Uterus (tissue), 4 donors: ENCODE results near the gene ZNF701. TPM values are rescaled to one million over a fixed set of nuclear protein-coding genes. Genes with fewer than 3 reads are reported as not detected.
A peak's percentile ranks its signal among the peaks of the same experiment; 100 is the strongest.

ENCODE experiments used
- DNase-seq, 2 donors: peaks; one replicate each; pipeline ENCODE4 v3.0.0-alpha.2; 2019 to 2020
- H3K27ac ChIP-seq, 2 donors: fragments of 200-600 bp; sonication (generic); 1 replicate in 1 of 2; 2 replicates in 1 of 2; pipeline ENCODE4 v1.5.1; 2016 to 2018
- H3K27me3 ChIP-seq, 2 donors: fragments of 200-600 bp; sonication (generic); one replicate each; pipeline ENCODE4 v1.5.1; 2018 to 2019; ENCODE audit warnings: control low read depth in 1 of 2
- H3K36me3 ChIP-seq, 2 donors: fragments of 200-600 bp; sonication (generic); one replicate each; pipeline ENCODE4 v1.5.1; 2019; ENCODE audit warnings: control low read depth in 1 of 2
- H3K4me1 ChIP-seq, 2 donors: fragments of 200-600 bp; sonication (generic); one replicate each; pipeline ENCODE4 v1.5.1; 2018 to 2019; ENCODE audit warnings: control low read depth in 1 of 2
- H3K4me3 ChIP-seq, 2 donors: fragments of 200-600 bp; sonication (generic); 1 replicate in 1 of 2; 2 replicates in 1 of 2; pipeline ENCODE4 v1.5.1; 2018 to 2019; ENCODE audit warnings: mild to moderate bottlenecking in 1 of 2
- H3K9me3 ChIP-seq, 2 donors: fragments of 200-600 bp; sonication (generic); one replicate each; pipeline ENCODE4 v1.5.1; 2019; ENCODE audit warnings: control low read depth in 1 of 2
- CTCF ChIP-seq, 4 experiments: fragments of 200-600 bp in 2 of 4; fragments of 450-650 bp in 2 of 4; sonication (generic) in 2 of 4; IDR thresholded peaks; one replicate each; pipeline ENCODE4 v1.5.1; 2016 to 2019; ENCODE audit warnings: antibody characterized with exemption in 4 of 4, mild to moderate bottlenecking in 2 of 4, moderate library complexity in 1 of 4
- POLR2A ChIP-seq, 2 donors: fragments of 450-650 bp; IDR thresholded peaks; one replicate each; pipeline ENCODE4 v1.6.1; 2016; ENCODE audit warnings: antibody characterized with exemption in 2 of 2, mild to moderate bottlenecking in 1 of 2, moderate library complexity in 1 of 2
- intact Hi-C: fragments of 100-400 bp; cut with DNase I; formaldehyde crosslinking; loops from one replicate; pipeline ENCODE4 v1.15.1; 2023; ENCODE audit warnings: low total_unique reads
- total RNA-seq, 4 donors: library from RNA; depleted of rRNA in 3 of 4; stranded (reverse); fragments of >200 nt in 3 of 4; gene quantifications; one replicate each; pipeline versions ENCODE4 v1.1.0 to v1.2.4, GENCODE V29; 2014 to 2023
- donor health status: DM: yes; HTN: yes; CAD: no.

The ZNF701 gene
- total RNA-seq, result 10 to 100 TPM in 2 of 4 donors, 1 to 10 TPM in 2; 2.9 to 32.8 (median 16.7) TPM

GRCh38 chr19:52570000-52570861, at the start of gene ZNF701:
ZNF701 (plus strand) TSS chr19:52570287; CDS start chr19:52574148, 3,861 bp downstream.
- Histone ChIP-seq H3K27me3 (no peaks in the 10 kb centered on the region), H3K4me3 (peak within 1 kb of the TSS; percentile 63 to 71), H3K36me3 (no peaks in the 10 kb centered on the region), H3K9me3 (no peaks in the 10 kb centered on the region), H3K27ac (peak within 1 kb of the TSS; percentile 84 to 88), H3K4me1 (no peaks in the 10 kb centered on the region)
- TF ChIP-seq POLR2A (IDR thresholded peaks at IDR 0.05), result peak; percentile 81
- peak; percentile 23 to 56 (median 30) for TF ChIP-seq CTCF (IDR thresholded peaks at IDR 0.05)
- DNase-seq, result peak; percentile 96 to 98
- intact Hi-C loops, result no loop called here

GRCh38 chr19:52522551-52522950, 47.5 kb upstream of the ZNF701 start:
- no peak overlapping the region for H3K4me3 ChIP-seq
- TF ChIP-seq POLR2A (IDR thresholded peaks at IDR 0.05), result no peak
- no peak for TF ChIP-seq CTCF (IDR thresholded peaks at IDR 0.05)
- H3K36me3 ChIP-seq, result no peaks in the 10 kb centered on the region
- no peaks in the 10 kb centered on the region for H3K9me3 ChIP-seq
- no peaks in the 10 kb centered on the region for H3K27me3 ChIP-seq
- DNase-seq, result no peak
- intact Hi-C loops, result no loop called here
- H3K27ac ChIP-seq, result no peak overlapping the region
- H3K4me1 ChIP-seq, result no peaks in the 10 kb centered on the region

DNA sequence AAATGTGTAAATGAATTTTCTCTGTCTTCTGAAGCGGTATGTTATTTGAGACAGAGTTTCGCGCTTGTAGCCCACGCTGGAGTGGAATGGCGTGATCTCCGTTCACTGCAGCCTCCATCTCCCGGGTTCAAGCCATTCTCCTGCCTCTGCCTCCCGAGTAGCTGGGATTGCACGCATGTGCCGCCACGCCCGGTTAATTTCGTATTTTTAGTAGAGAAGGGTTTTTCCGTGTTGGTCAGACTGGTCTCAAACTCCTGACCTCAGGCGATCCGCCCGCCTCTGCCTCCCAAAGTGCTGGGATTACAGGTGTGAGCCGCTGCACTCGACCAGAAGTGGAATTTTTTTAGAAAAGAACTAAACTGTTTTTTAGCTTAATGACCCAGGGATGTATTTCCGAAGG, 46.0 kb upstream of the ZNF701 start:
- no peak overlapping the region for H3K27ac ChIP-seq
- intact Hi-C loops, result no loop called here
- H3K4me1 ChIP-seq, result no peaks in the 10 kb centered on the region
- no peaks in the 10 kb centered on the region for H3K9me3 ChIP-seq
- H3K36me3 ChIP-seq, result no peaks in the 10 kb centered on the region
- no peak overlapping the region for H3K4me3 ChIP-seq
- DNase-seq, result no peak
- TF ChIP-seq POLR2A (IDR thresholded peaks at IDR 0.05) (no peak), CTCF (IDR thresholded peaks at IDR 0.05) (no peak)
- no peaks in the 10 kb centered on the region for H3K27me3 ChIP-seq

DNA sequence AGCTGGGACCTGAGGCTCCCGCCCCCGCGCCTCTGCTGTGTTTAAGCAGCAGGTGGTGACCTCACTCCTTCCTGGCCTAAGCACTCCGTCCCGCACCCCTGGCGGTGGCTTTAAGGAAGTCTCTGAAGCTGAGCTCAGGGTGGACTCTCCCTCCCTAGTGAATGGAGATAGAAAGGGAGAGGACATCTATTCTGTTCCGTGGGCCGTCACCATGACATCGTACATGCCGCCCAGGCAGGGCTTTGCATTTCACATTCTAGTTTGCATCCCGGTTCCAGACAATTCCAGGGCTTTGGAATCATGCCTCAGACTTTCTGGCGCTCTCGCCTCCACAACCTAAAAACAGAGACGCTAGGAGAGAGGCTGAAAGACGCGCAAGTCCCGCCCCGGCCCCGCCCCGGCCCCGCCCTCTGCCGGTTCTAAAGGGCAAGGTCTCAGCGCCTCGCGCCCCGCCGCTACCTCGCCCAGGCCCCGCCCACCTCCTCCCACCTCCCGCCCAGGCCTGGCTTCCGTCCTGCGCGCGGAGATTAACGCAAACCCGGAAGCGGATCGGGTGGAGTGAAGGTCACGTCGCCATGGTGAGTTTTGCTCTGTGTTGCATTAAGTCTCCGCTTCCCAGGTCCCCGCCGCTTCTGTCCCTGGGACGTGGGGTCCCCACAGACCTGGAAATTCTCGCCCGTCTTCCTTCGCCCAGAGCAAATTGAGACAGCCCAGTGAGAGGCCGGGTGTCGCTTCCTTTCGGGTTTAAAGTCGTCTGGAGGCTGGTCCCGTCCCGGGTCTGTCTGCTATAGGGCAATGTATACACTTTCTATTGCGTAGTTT, 42.7 kb upstream of the ZNF701 start, which contains the start of gene ZNF808:
ZNF808 (plus strand) TSS at position 535 of the 822 bp plus-strand sequence. CDS start 15,617 bp downstream, outside the sequence.
- peak within 1 kb of the TSS; percentile 56 to 73 for H3K4me3 ChIP-seq
- TF ChIP-seq POLR2A (IDR thresholded peaks at IDR 0.05), result peak; percentile 16 to 30
- TF ChIP-seq CTCF (IDR thresholded peaks at IDR 0.05), result peak; percentile 25 to 80 (median 69)
- intact Hi-C loops, result no loop called here
- H3K4me1 ChIP-seq, result no peaks in the 10 kb centered on the region
- H3K36me3 ChIP-seq, result no peaks in the 10 kb centered on the region
- no peaks in the 10 kb centered on the region for H3K27me3 ChIP-seq
- H3K9me3 ChIP-seq, result no peaks in the 10 kb centered on the region
- DNase-seq, result peak; percentile 97 to 98
- peak within 1 kb of the TSS; percentile 88 to 89 for H3K27ac ChIP-seq
